Stimulated activated CD4-positive, alpha-beta T cell treated with anti-CD3 and anti-CD28 coated beads, TNF-alpha, amount 100 ng/mL, for 4 hours (primary cell): ENCODE measurements around the gene IRX6.

ENCODE experiments used
- DNase-seq, 3 experiments: peaks; one replicate each; pipeline ENCODE4 v3.0.0-alpha.2; 2020; ENCODE audit warnings: low read depth in 3 of 3

Gene IRX6

GRCh38 chr16:55324285-55325079, 479 bp downstream of the IRX6 start:
- DNase-seq = no peak

DNA sequence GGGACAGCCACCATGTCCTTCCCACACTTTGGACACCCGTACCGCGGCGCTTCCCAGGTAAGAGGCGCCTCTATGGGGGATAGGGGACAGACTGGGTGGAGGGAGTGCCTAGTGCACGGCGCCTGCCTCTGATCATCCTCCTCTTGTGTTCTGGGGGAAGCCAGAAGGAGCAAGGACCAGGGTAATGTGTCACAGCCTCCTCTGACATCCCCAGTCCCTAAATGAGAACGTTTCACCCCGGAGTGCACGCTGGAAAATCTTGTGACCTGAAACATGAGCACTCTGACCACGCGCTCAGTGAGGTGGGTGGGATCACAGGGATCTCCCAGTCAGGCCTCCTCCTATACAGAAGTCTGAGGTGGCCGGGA, 1.1 kb downstream of the IRX6 start:
- no peak for DNase-seq

- DNase-seq = no peak
These were observed 1.6 kb downstream of the IRX6 start for GRCh38 chr16:55325458-55326109.

GRCh38 chr16:55326261-55327092, 2.5 kb downstream of the IRX6 start:
- DNase-seq = no peak

DNA sequence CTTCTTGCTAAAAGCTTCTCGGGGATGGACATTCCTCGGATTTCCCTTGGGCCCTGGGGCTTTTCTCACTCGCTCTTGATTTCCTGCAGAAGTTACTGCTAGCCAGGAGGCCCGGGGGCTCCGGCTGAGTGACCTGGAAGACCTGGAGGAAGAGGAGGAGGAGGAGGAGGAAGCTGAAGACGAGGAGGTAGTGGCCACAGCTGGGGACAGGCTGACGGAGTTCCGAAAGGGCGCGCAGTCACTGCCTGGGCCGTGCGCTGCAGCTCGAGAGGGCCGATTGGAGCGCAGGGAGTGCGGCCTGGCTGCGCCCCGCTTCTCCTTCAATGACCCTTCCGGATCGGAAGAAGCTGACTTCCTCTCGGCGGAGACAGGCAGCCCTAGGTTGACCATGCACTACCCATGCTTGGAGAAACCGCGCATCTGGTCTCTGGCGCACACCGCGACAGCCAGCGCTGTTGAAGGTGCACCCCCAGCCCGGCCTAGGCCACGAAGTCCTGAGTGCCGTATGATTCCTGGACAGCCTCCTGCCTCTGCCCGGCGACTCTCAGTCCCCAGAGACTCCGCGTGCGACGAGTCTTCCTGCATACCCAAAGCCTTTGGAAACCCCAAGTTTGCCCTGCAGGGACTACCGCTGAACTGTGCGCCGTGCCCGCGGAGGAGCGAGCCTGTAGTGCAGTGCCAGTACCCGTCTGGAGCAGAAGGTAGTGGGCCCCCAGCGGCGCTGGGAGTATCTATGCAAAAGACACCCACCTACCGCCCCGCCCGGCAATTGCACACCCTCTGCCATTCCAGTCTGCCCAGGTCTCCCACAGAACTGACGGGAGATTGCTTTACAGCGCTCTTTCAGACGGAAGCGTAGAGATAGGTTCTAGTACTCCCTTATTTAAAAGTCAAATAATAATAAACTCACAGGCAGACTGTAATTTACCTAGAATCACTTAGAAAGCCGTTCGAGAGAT, 4.9 kb downstream of the IRX6 start:
- DNase-seq = no peak

DNA sequence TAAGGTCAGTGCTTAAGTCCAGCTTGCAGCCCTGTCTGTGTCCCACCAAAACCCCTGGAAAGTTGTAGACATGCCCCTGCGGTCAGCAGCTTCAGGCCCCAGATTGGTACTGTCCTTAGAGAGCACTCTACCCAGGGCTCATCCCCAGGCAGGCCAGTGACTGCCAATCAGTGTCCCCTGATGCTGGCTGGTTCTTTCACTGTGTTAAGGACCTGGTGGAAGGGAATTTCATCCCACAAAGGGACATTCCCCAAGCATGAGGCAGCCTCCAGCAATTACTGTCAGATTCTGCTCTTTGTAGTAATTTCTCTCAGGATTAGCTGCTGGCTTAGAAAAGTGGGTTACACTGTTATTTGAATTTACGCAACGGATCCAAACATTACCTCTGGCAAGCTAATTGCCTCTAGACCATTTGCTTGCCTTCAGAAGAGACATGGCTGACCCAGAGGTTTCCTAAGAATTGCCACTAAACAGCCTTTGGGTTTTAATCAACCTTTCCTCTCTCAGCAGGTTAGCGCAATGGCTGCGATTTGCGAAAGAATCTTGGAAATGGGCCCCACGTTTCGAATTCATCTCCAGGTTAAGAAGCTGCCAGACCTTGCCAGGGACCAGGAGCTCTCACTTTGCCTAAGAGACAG, 5.9 kb downstream of the IRX6 start:
- DNase-seq = no peak

GRCh38 chr16:55330781-55331647, 7.0 kb downstream of the IRX6 start:
- no peak for DNase-seq

DNA sequence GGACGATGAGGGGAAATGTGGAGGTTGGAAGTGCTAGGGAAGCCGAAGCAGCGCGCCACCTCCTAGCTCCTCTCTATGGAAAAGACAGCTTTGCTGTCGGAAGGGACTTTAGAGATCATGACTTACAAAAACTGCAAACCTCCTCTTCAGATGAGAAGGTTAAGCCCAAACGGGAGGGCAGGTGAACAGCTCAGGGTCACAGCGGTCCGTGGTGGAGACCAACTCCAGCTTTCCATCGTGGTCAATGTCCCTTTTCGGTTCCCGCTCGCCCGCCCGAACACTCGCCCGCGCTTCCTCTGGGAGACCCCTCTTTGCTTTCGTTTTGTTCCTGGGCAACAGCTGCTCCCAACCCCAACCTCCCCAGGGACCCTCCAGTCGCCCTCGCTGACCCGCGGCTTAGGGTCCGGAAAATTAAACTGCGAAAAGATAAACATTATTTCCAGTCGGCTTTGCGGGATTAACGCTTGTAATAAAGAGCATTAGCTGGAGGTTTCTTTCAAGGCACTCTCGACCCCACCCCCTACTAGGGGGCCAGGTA, 7.7 kb downstream of the IRX6 start:
- DNase-seq = no peak

GRCh38 chr16:55333684-55334083, 9.7 kb downstream of the IRX6 start:
- DNase-seq = no peak

GRCh38 chr16:55338646-55339045, 14.6 kb downstream of the IRX6 start:
- DNase-seq = no peak

GRCh38 chr16:55340445-55340844, 16.4 kb downstream of the IRX6 start:
- no peak for DNase-seq

DNA sequence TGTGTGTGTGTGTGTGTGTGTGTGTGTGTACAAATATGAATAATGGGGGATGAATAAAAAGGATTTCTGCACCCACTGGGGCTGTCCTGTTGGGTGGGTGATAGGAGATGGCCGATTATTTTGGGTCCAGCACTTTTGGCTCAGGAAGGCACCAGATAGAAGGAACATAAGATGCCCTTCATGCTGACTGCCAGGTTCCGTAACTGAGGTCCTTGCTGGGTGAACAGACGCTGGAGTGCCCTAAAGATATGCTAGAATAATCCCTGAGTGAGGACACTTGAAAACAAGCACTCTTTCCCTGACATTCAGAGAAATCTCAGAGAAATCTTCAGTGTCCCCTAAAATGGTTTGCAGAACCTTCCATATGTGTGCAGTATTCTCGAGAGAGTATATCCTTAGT, 17.7 kb downstream of the IRX6 start:
- DNase-seq = no peak

- no peak for DNase-seq
These were observed 22.5 kb downstream of the IRX6 start for GRCh38 chr16:55346475-55346874.

- no peak for DNase-seq
These were observed 25.9 kb downstream of the IRX6 start for GRCh38 chr16:55349867-55350266.

DNA sequence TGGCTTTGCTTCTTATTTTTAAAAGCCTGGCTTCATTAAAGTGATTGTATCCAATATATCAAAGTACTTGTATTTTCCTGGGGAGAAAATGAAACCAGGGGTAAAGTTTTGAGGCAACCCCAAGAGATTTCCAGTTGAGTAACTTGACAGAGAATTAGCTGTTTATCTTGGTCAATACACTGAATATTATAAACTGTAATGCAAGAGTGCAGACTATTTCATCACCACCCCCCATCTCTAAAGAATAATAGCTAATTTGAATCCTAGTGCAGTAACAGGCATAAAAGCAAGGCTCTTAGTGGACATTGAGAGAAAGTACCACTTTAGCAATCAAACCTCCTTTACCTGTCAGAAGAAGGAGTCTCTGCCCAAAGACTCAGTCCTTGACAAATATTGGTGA, 27.0 kb downstream of the IRX6 start:
- no peak for DNase-seq

DNA sequence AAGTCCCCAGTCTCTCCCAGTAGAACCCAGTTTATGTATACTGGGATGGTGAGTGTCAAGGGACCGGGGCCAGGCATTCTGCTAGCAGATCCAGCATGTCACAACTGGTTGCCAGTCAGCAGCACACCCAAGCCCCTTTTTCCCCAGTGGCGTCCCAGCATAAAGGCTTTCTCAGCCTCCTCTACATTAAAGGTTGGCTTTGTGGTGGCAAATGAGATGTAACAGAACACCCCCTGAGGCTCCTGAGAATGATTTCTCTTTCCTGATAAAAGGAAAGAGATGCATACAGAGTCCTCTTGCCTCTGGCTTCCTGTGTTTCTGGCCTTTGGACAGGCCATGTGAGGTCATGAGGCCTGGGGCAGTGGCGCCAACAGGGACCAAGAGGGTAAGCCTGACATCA, 27.9 kb downstream of the IRX6 start:
- no peak for DNase-seq

DNA sequence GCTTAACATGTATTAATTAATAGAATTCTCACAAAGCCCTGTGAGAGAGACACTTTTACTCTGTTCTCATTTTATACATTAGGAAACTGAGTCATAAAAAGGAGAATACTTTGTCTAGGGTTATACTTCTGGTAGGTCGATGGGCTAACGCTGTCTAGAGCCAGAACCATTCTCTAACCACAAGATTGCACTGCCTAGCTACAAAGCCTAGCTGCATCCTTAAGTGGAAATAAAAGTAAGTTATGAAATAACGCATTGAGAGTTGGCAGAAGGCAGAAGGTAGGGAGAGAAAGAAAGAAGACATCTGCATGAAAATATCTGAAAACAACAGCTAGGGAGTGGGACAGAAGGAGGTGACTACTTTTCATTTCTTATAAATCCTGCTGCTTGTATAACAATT, 33.2 kb downstream of the IRX6 start:
- no peak for DNase-seq

- no peak for DNase-seq
These were observed 35.9 kb downstream of the IRX6 start for GRCh38 chr16:55359946-55360345.

- no peak for DNase-seq
These were observed 40.8 kb downstream of the IRX6 start for GRCh38 chr16:55364811-55365210.

DNA sequence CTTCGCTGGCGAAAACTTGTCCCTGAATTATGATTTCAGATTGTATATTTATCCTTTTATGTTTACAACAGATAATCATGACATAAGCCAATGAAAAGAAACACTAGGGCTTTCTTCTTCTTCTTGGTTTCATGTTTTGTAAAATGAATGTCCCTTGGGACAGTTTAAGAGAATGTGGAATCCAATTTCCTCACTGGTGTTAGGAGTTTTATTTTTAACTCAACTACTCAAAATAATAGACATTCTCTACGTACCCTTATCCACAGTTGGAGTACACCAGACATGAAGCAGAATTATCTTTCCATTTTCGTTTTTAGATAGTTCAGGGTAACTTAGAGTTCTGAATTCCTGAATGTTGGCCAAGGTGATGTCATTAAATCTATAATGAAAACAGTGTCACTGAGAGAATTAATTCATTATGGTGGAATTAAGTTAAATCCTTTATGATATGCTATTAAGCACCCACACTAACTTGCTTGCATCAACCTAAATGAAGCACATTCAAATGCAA, 43.4 kb downstream of the IRX6 start:
- DNase-seq = no peak
